ENCODE measurements around the gene DLGAP1. TPM values are rescaled to one million over a fixed set of nuclear protein-coding genes. Genes with fewer than 3 reads are reported as not detected.

Gene DLGAP1
- total and polyA plus RNA-seq, 2 of the 13 experiments (the other 11 are each of a cell fraction or from before 2014, with no cell fraction given): 0.01 TPM; not detected in 1

DNA sequence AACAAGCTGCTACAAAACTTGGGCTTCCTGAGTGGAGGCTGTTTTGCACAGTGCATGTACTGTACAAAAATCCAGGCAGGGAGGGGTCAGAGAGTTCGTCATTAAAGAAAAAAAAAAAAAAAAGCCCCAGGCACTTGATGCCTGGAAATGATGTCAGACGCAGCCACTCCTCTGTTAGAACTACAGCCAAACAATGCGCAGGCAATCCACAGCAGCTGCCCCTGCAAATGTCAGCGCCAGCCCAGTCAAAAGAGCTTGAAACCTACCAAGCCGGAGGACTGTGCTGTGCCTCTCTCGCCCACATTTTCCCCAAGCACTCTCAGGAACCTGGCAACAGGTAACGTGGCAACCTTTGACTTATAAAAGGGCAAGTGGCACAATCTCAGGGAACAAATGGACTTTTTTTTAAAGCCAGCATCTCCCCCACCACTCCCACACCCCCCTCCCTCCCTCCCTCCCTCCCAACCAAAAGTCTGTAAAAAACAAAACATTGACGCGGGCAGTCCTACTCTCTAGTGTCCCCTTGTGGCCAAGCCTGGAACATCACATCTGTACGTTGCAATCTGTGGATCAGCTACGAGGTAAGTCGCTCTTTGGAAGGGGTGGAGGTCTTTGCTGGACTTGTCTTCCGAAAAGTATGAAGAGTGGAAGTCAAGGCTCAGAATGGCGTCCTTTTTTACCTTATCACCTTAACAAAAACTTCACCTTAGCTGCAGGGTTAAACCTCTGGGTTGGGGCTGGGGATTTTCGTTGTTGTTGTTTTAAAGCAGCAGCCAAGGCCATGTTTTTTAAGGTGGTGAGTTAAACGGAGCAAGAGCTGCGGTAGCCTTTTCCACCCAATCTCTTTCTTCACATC lies 861.0 kb downstream of the DLGAP1 start (continued):
- TF ChIP-seq, protein P1, sequence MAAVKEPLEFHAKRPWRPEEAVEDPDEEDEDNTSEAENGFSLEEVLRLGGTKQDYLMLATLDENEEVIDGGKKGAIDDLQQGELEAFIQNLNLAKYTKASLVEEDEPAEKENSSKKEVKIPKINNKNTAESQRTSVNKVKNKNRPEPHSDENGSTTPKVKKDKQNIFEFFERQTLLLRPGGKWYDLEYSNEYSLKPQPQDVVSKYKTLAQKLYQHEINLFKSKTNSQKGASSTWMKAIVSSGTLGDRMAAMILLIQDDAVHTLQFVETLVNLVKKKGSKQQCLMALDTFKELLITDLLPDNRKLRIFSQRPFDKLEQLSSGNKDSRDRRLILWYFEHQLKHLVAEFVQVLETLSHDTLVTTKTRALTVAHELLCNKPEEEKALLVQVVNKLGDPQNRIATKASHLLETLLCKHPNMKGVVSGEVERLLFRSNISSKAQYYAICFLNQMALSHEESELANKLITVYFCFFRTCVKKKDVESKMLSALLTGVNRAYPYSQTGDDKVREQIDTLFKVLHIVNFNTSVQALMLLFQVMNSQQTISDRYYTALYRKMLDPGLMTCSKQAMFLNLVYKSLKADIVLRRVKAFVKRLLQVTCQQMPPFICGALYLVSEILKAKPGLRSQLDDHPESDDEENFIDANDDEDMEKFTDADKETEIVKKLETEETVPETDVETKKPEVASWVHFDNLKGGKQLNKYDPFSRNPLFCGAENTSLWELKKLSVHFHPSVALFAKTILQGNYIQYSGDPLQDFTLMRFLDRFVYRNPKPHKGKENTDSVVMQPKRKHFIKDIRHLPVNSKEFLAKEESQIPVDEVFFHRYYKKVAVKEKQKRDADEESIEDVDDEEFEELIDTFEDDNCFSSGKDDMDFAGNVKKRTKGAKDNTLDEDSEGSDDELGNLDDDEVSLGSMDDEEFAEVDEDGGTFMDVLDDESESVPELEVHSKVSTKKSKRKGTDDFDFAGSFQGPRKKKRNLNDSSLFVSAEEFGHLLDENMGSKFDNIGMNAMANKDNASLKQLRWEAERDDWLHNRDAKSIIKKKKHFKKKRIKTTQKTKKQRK (IDR thresholded peaks at IDR 0.05; ENCODE audit: low read length): no peak
- TF ChIP-seq ZNF550 (CRISPR knock-in tag; IDR thresholded peaks at IDR 0.05; ENCODE audit: borderline replicate concordance): no peak
- TF ChIP-seq SKI (IDR thresholded peaks at IDR 0.05; ENCODE audit: partially characterized antibody): peak; percentile 58
- peak; percentile 58; the same call in 1 of the 2 replicates for TF ChIP-seq ARID3A (IDR thresholded peaks at IDR 0.05; ENCODE audit: low read depth, low read length)
- TF ChIP-seq JUN (CRISPR knock-in tag; IDR thresholded peaks at IDR 0.05): no peak
- no peak for TF ChIP-seq ZNF34 (CRISPR knock-in tag; IDR thresholded peaks at IDR 0.05; ENCODE audit: borderline replicate concordance)
- no peak for TF ChIP-seq JUND (CRISPR knock-in tag; IDR thresholded peaks at IDR 0.05)
- no peak for TF ChIP-seq SUZ12 (IDR thresholded peaks at IDR 0.05; ENCODE audit: low read depth, low read length)
- no peak for TF ChIP-seq CBX2 (IDR thresholded peaks at IDR 0.05; ENCODE audit: low read depth, low read length)
- no peak for TF ChIP-seq CBX2 (CRISPR knock-in tag; IDR thresholded peaks at IDR 0.05; ENCODE audit: low read depth)
- TF ChIP-seq, protein P2, sequence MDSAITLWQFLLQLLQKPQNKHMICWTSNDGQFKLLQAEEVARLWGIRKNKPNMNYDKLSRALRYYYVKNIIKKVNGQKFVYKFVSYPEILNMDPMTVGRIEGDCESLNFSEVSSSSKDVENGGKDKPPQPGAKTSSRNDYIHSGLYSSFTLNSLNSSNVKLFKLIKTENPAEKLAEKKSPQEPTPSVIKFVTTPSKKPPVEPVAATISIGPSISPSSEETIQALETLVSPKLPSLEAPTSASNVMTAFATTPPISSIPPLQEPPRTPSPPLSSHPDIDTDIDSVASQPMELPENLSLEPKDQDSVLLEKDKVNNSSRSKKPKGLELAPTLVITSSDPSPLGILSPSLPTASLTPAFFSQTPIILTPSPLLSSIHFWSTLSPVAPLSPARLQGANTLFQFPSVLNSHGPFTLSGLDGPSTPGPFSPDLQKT (CRISPR knock-in tag; IDR thresholded peaks at IDR 0.05; ENCODE audit: borderline replicate concordance): no peak
- TF ChIP-seq ZNF329 (CRISPR knock-in tag; IDR thresholded peaks at IDR 0.05; ENCODE audit: low read depth): no peak
- TF ChIP-seq ZKSCAN5 (CRISPR knock-in tag; IDR thresholded peaks at IDR 0.05): no peak
- TF ChIP-seq ZNF282 (IDR thresholded peaks at IDR 0.05; ENCODE audit: partially characterized antibody): no peak
- TF ChIP-seq ZNF468 (CRISPR knock-in tag; IDR thresholded peaks at IDR 0.05): no peak
- peak; percentile 30 for TF ChIP-seq SRSF4 (IDR thresholded peaks at IDR 0.05; ENCODE audit: low read depth, low read length, poor library complexity, severe bottlenecking)
- TF ChIP-seq ZNF18 (CRISPR knock-in tag; IDR thresholded peaks at IDR 0.05; ENCODE audit: insufficient replicate concordance): no peak

Measured in HepG2 (cell line).